GM19193 (cell line): ENCODE measurements around the gene EP400.

Experiments
- POLR2A ChIP-seq: IDR thresholded peaks from 4 replicates; pipeline ENCODE4 v1.6.1; 2011; ENCODE audit not compliant: insufficient read depth, insufficient read length; ENCODE audit errors: extremely low read depth

The EP400 gene

DNA sequence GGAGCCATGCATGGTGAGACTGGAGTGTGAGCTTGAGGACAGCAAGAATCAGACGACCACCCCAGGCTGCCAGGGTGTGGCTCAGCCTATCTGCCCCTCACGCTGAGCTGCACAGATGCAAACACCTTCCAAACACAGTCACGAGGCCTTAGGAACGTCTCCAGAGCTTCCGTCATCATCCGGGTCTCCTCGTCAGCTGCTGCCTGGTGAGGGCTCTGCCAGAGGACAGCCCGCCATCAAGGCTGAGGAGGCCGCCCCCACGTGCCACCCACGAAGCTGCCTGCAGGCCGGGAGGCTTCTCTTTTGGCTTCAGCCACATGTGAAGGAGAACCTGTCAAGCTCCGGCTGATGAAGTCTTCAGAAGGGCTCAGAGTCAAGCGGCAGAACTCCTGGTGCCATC lies 180.9 kb downstream of the EP400 start:
- no peak for TF ChIP-seq POLR2A
